WTC11 (cell line): ENCODE results near the gene CLEC18B. TPM values are rescaled to one million over a fixed set of nuclear protein-coding genes. Genes with fewer than 3 reads are reported as not detected.

Source experiments
- ATAC-seq: fragments of 200-7000 bp; cut with Tn5 transposase; 2 replicates; pipeline ENCODE4 v1.10.0; 2021; ENCODE audit warnings: mild to moderate bottlenecking, moderate library complexity
- CTCF ChIA-PET: fragments of 300-600 bp; sonication (Branson Sonifier 250); formaldehyde crosslinking; loops from one replicate; lab custom pipeline; 2021; ENCODE audit warnings: antibody characterized with exemption; lab: Charles Lee
- POLR2A ChIA-PET: fragments of 350-600 bp; sonication (Branson Sonifier 250); formaldehyde crosslinking; loops from one replicate; lab custom pipeline; 2021; ENCODE audit warnings: antibody characterized with exemption; lab: Charles Lee
- DNase-seq: peaks from one replicate; pipeline ENCODE4 v3.0.0; 2021; ENCODE audit warnings: low spot score
- H3K27ac Mint-ChIP-seq: 2 replicates; pipeline ENCODE4 v1.8.0; 2021; ENCODE audit warnings: mixed read lengths
- H3K27me3 Mint-ChIP-seq: 2 replicates; pipeline ENCODE4 v1.8.0; 2021; ENCODE audit warnings: low read depth, mild to moderate bottlenecking, moderate library complexity, mixed read lengths
- H3K36me3 Mint-ChIP-seq: 2 replicates; pipeline ENCODE4 v1.8.0; 2021; ENCODE audit warnings: mixed read lengths
- H3K4me1 Mint-ChIP-seq: 2 replicates; pipeline ENCODE4 v1.8.0; 2022; ENCODE audit warnings: mixed read lengths
- H3K4me3 Mint-ChIP-seq: 2 replicates; pipeline ENCODE4 v1.8.0; 2021; ENCODE audit warnings: mild to moderate bottlenecking, moderate library complexity, mixed read lengths
- H3K9me3 Mint-ChIP-seq: 2 replicates; pipeline ENCODE4 v1.8.0; 2021; ENCODE audit warnings: mixed read lengths
- AR ChIP-seq: fragments of 250-450 bp; sonication (Bioruptor Pico); IDR thresholded peaks from 2 replicates; pipeline ENCODE4 v1.9.0; 2021; ENCODE audit warnings: mild to moderate bottlenecking
- ATF1 ChIP-seq: sonication (generic); formaldehyde crosslinking; IDR thresholded peaks from 2 replicates; pipeline ENCODE4 v1.8.1; 2023; ENCODE audit warnings: mild to moderate bottlenecking, moderate library complexity, missing genetic modification reagents
- ATF3 ChIP-seq: sonication (generic); formaldehyde crosslinking; conservative IDR thresholded peaks from 2 replicates; pipeline ENCODE4 v1.8.1; 2022; ENCODE audit warnings: mild to moderate bottlenecking, missing genetic modification reagents
- CREB1 ChIP-seq: sonication (generic); formaldehyde crosslinking; IDR thresholded peaks from 2 replicates; pipeline ENCODE4 v1.8.0; 2023; ENCODE audit warnings: mild to moderate bottlenecking, missing genetic modification reagents
- CREM ChIP-seq: sonication (generic); formaldehyde crosslinking; IDR thresholded peaks from 2 replicates; pipeline ENCODE4 v1.8.1; 2022; ENCODE audit warnings: mild to moderate bottlenecking, missing genetic modification reagents, moderate library complexity
- ESRRA ChIP-seq: sonication (generic); formaldehyde crosslinking; IDR thresholded peaks from 2 replicates; pipeline ENCODE4 v1.8.1; 2022; ENCODE audit warnings: mild to moderate bottlenecking, missing genetic modification reagents, borderline replicate concordance
- ETV6 ChIP-seq: sonication (generic); formaldehyde crosslinking; IDR thresholded peaks from 2 replicates; pipeline ENCODE4 v1.8.1; 2022; ENCODE audit warnings: mild to moderate bottlenecking, missing genetic modification reagents
- GABPB1 ChIP-seq: sonication (generic); formaldehyde crosslinking; IDR thresholded peaks from 2 replicates; pipeline ENCODE4 v1.8.1; 2023; ENCODE audit warnings: mild to moderate bottlenecking, missing genetic modification reagents
- HMGA2 ChIP-seq: fragments of 250-450 bp; sonication (Bioruptor Pico); IDR thresholded peaks from 2 replicates; pipeline ENCODE4 v1.4.0; 2021; ENCODE audit warnings: mild to moderate bottlenecking, moderate library complexity
- MAX ChIP-seq: sonication (generic); formaldehyde crosslinking; IDR thresholded peaks from 2 replicates; pipeline ENCODE4 v1.8.0; 2022; ENCODE audit warnings: mild to moderate bottlenecking, missing genetic modification reagents
- NFE2L1 ChIP-seq: sonication (generic); formaldehyde crosslinking; IDR thresholded peaks from 2 replicates; pipeline ENCODE4 v1.8.1; 2023; ENCODE audit warnings: missing genetic modification reagents
- OVOL2 ChIP-seq: fragments of 250-450 bp; sonication (Bioruptor Pico); IDR thresholded peaks from 2 replicates; pipeline ENCODE4 v1.9.0; 2021; ENCODE audit warnings: mild to moderate bottlenecking, borderline replicate concordance
- PRDM15 ChIP-seq: sonication (generic); formaldehyde crosslinking; IDR thresholded peaks from 2 replicates; pipeline ENCODE4 v1.8.0; 2022; ENCODE audit warnings: missing genetic modification reagents
- RORB ChIP-seq: fragments of 250-450 bp; sonication (Bioruptor Pico); IDR thresholded peaks from 2 replicates; pipeline ENCODE4 v1.9.0; 2021; ENCODE audit warnings: mild to moderate bottlenecking
- SMAD4 ChIP-seq: sonication (generic); formaldehyde crosslinking; IDR thresholded peaks from 2 replicates; pipeline ENCODE4 v1.8.0; 2022; ENCODE audit warnings: mild to moderate bottlenecking, missing genetic modification reagents
- STAT6 ChIP-seq: sonication (generic); formaldehyde crosslinking; conservative IDR thresholded peaks from 2 replicates; pipeline ENCODE4 v1.8.1; 2023; ENCODE audit warnings: mild to moderate bottlenecking, low read depth, missing genetic modification reagents, moderate library complexity
- USF1 ChIP-seq: sonication (generic); formaldehyde crosslinking; IDR thresholded peaks from 2 replicates; pipeline ENCODE4 v1.8.0; 2022; ENCODE audit warnings: mild to moderate bottlenecking, missing genetic modification reagents
- ZMAT4 ChIP-seq: fragments of 250-450 bp; sonication (Bioruptor Pico); IDR thresholded peaks from 2 replicates; pipeline ENCODE4 v1.9.0; 2021; ENCODE audit warnings: mild to moderate bottlenecking
- ZNF138 ChIP-seq: sonication (generic); formaldehyde crosslinking; conservative IDR thresholded peaks from 2 replicates; pipeline ENCODE4 v1.8.1; 2022; ENCODE audit warnings: mild to moderate bottlenecking, moderate library complexity, missing genetic modification reagents
- ZNF219 ChIP-seq: sonication (generic); formaldehyde crosslinking; IDR thresholded peaks from 2 replicates; pipeline ENCODE4 v1.8.0; 2023; ENCODE audit warnings: missing genetic modification reagents, mild to moderate bottlenecking, borderline replicate concordance
- ZNF423 ChIP-seq: fragments of 250-450 bp; sonication (Bioruptor Pico); IDR thresholded peaks from 2 replicates; pipeline ENCODE4 v2.1.2; 2022; ENCODE audit warnings: mild to moderate bottlenecking, moderate library complexity
- ZNF532 ChIP-seq: fragments of 250-450 bp; sonication (Bioruptor Pico); IDR thresholded peaks from 2 replicates; pipeline ENCODE4 v1.9.0; 2021; ENCODE audit warnings: mild to moderate bottlenecking, borderline replicate concordance
- total RNA-seq: library from RNA; stranded (reverse); gene quantifications from 3 replicates; pipeline ENCODE4 v1.2.3, GENCODE V29; 2021

The CLEC18B gene
- total RNA-seq, 1 experiment from 2014 or later, result 0.20 TPM

GRCh38 chr16:74465281-74465680 lies 44.0 kb upstream of the CLEC18B start:
- ChIA-PET POLR2A (no interaction called here), CTCF (no interaction called here)
- Mint-ChIP-seq H3K4me1 (no peaks in the 10 kb centered on the region), H3K9me3 (no peaks in the 10 kb centered on the region), H3K27ac (no peak overlapping the region), H3K36me3 (peaks cover 86% of the 10 kb centered on the region), H3K27me3 (no peaks in the 10 kb centered on the region), H3K4me3 (no peak overlapping the region)
- TF ChIP-seq CREB1 (CRISPR knock-in tag) (no peak), ATF3 (CRISPR knock-in tag) (no peak), CREM (CRISPR knock-in tag) (no peak), ATF1 (no peak), HMGA2 (CRISPR knock-in tag) (no peak), OVOL2 (CRISPR knock-in tag) (no peak), ZNF219 (CRISPR knock-in tag) (no peak), PRDM15 (no peak), ZMAT4 (CRISPR knock-in tag) (no peak), USF1 (CRISPR knock-in tag) (no peak), ZNF138 (no peak)
- DNase-seq (no peak), ATAC-seq (no peak)

GRCh38 chr16:74463888-74464287 lies 42.6 kb upstream of the CLEC18B start:
- H3K27me3 Mint-ChIP-seq, result no peaks in the 10 kb centered on the region
- no peak overlapping the region for H3K4me3 Mint-ChIP-seq
- H3K9me3 Mint-ChIP-seq, result no peaks in the 10 kb centered on the region
- ATAC-seq (no peak), DNase-seq (no peak)
- no peaks in the 10 kb centered on the region for H3K4me1 Mint-ChIP-seq
- ChIA-PET POLR2A (no interaction called here), CTCF (no interaction called here)
- peaks cover 81% of the 10 kb centered on the region for H3K36me3 Mint-ChIP-seq
- H3K27ac Mint-ChIP-seq, result no peak overlapping the region
- TF ChIP-seq MAX (CRISPR knock-in tag) (no peak), SMAD4 (CRISPR knock-in tag) (no peak), HMGA2 (CRISPR knock-in tag) (no peak), RORB (CRISPR knock-in tag) (no peak), ZNF532 (CRISPR knock-in tag) (no peak), STAT6 (CRISPR knock-in tag) (no peak), ZNF219 (CRISPR knock-in tag) (no peak), ZNF423 (CRISPR knock-in tag) (no peak), NFE2L1 (CRISPR knock-in tag) (no peak), ESRRA (CRISPR knock-in tag) (no peak), ETV6 (no peak), AR (CRISPR knock-in tag) (no peak), GABPB1 (CRISPR knock-in tag) (no peak)
